Keratinocyte (primary cell): ENCODE measurements around the gene GTF3C1. TPM values are rescaled to one million over a fixed set of nuclear protein-coding genes. Genes with fewer than 3 reads are reported as not detected.

Source experiments
- DNase-seq: peaks from one replicate; pipeline ENCODE4 v3.0.0-alpha.2; 2011; ENCODE audit warnings: low read depth, missing footprints, low spot score
- FAIRE-seq: peaks from 2 replicates; lab custom pipeline; 2011; peaks lifted over from hg19 to GRCh38; lab: Jason Lieb, UNC
- H2AFZ ChIP-seq: 2 replicates; pipeline ENCODE4 v1.6.0; 2012; ENCODE audit warnings: low read length, control low read depth, inconsistent platforms; ENCODE audit not compliant: control insufficient read depth
- H3K27ac ChIP-seq: 2 replicates; pipeline ENCODE4 v1.5.1; 2011; ENCODE audit warnings: low read length; ENCODE audit not compliant: control insufficient read depth, insufficient read depth
- H3K27me3 ChIP-seq: 3 replicates; pipeline ENCODE4 v1.6.0; 2011; ENCODE audit warnings: low read length; ENCODE audit not compliant: control insufficient read depth, insufficient read depth; ENCODE audit errors: extremely low read depth
- H3K36me3 ChIP-seq, 2 experiments: 2 replicates in 1 of 2; 3 replicates in 1 of 2; pipeline ENCODE4 v1.5.1; 2011; ENCODE audit warnings: low read length in 2 of 2, mild to moderate bottlenecking in 1 of 2; ENCODE audit not compliant: control insufficient read depth in 2 of 2, insufficient read depth in 2 of 2; ENCODE audit errors: extremely low read depth in 1 of 2
- H3K4me1 ChIP-seq: 3 replicates; pipeline ENCODE4 v1.5.1; 2011; ENCODE audit warnings: low read length; ENCODE audit not compliant: control insufficient read depth, insufficient read depth; ENCODE audit errors: extremely low read depth
- H3K4me2 ChIP-seq: 3 replicates; pipeline ENCODE4 v1.6.0; 2011; ENCODE audit warnings: low read depth, low read length; ENCODE audit not compliant: control insufficient read depth, insufficient read depth; ENCODE audit errors: extremely low read depth
- H3K4me3 ChIP-seq, 3 experiments: fragments of 200-600 bp in 1 of 3; sonication (generic) in 1 of 3; 2 replicates in 2 of 3; 3 replicates in 1 of 3; pipeline ENCODE4 v1.5.1; 2011 to 2016; ENCODE audit warnings: low read length in 3 of 3, mild to moderate bottlenecking in 3 of 3, control low read depth in 2 of 3, inconsistent platforms in 1 of 3, low read depth in 1 of 3, mixed read lengths in 1 of 3, mixed run types in 1 of 3, moderate library complexity in 1 of 3; ENCODE audit not compliant: control insufficient read depth in 2 of 3, insufficient read depth in 2 of 3; ENCODE audit errors: extremely low read depth in 1 of 3
- H3K79me2 ChIP-seq: 2 replicates; pipeline ENCODE4 v1.6.0; 2012; ENCODE audit warnings: low read length; ENCODE audit not compliant: control insufficient read depth, insufficient read depth
- H3K9ac ChIP-seq: 3 replicates; pipeline ENCODE4 v1.6.0; 2011; ENCODE audit warnings: low read length; ENCODE audit not compliant: control insufficient read depth, insufficient read depth; ENCODE audit errors: extremely low read depth
- H3K9me1 ChIP-seq: 3 replicates; pipeline ENCODE4 v1.6.0; 2011; ENCODE audit warnings: low read length; ENCODE audit not compliant: control insufficient read depth, insufficient read depth; ENCODE audit errors: extremely low read depth
- H3K9me3 ChIP-seq: 2 replicates; pipeline ENCODE4 v1.5.1; 2012; ENCODE audit warnings: low read depth, low read length; ENCODE audit not compliant: control insufficient read depth
- H4K20me1 ChIP-seq: 3 replicates; pipeline ENCODE4 v1.6.0; 2011; ENCODE audit warnings: low read length; ENCODE audit not compliant: control insufficient read depth, insufficient read depth; ENCODE audit errors: extremely low read depth
- EZH2 ChIP-seq: IDR thresholded peaks from one replicate; pipeline ENCODE4 v1.6.1; 2012; ENCODE audit warnings: inconsistent platforms, mild to moderate bottlenecking, low read length, moderate library complexity
- dilution Hi-C: fragments of 300-500 bp; cut with MboI; formaldehyde crosslinking; loops from one replicate; pipeline ENCODE4 v1.7.0; 2020; ENCODE audit warnings: low sequenced_read_pairs; ENCODE audit not compliant: extremely low pct_ligation_motif_present
- polyA plus RNA-seq, 5 experiments: library from polyadenylated mRNA; depleted of rRNA in 3 of 5; stranded (reverse) in 3 of 5; stranded (forward) in 1 of 5; unstranded in 1 of 5; fragments of >200 nt; gene quantifications; 1 replicate in 1 of 5; 2 replicates in 3 of 5; 3 replicates in 1 of 5; pipeline versions ENCODE4 v1.2.1 to v1.2.3, GENCODE V29; 2011 to 2012; ENCODE audit warnings: missing spikeins in 2 of 5, low read depth in 1 of 5, low replicate concordance in 1 of 5
- TF ChIP-seq, protein P1 (sequence below), 3 experiments: IDR thresholded peaks in 1 of 3; conservative IDR thresholded peaks in 1 of 3; optimal IDR thresholded peaks in 1 of 3; 2 replicates in 2 of 3; 3 replicates in 1 of 3; pipeline versions ENCODE3 to v1.5.1; 2011; ENCODE audit warnings: low read length in 3 of 3, mild to moderate bottlenecking in 3 of 3, moderate library complexity in 2 of 3, control low read depth in 1 of 3, inconsistent platforms in 1 of 3; ENCODE audit not compliant: insufficient read depth in 2 of 3; ENCODE audit errors: extremely low read depth in 1 of 3

Gene GTF3C1
- polyA plus RNA-seq, 1 donor (not counting 4 experiments of a cell fraction or from before 2014, with no cell fraction given), result 23.5 TPM

GRCh38 chr16:27470567-27471431 lies 78.9 kb downstream of the GTF3C1 start:
- Histone ChIP-seq H3K4me3 (no peak overlapping the region), H3K9ac (no peak overlapping the region), H4K20me1 (peaks cover 4% of the 10 kb centered on the region), H3K4me2 (no peak overlapping the region), H3K9me1 (no peaks in the 10 kb centered on the region), H2AFZ (no peak overlapping the region), H3K27ac (no peak overlapping the region), H3K4me1 (peaks cover 4% of the 10 kb centered on the region), H3K36me3 (peaks cover 28 to 52% of the 10 kb centered on the region in 2 experiments), H3K79me2 (no peaks in the 10 kb centered on the region), H3K9me3 (no peaks in the 10 kb centered on the region), H3K27me3 (no peaks in the 10 kb centered on the region)
- no peak for DNase-seq
- no peak for FAIRE-seq
- dilution Hi-C loops, result no loop called here
- no peak for TF ChIP-seq EZH2
- TF ChIP-seq, protein P1, sequence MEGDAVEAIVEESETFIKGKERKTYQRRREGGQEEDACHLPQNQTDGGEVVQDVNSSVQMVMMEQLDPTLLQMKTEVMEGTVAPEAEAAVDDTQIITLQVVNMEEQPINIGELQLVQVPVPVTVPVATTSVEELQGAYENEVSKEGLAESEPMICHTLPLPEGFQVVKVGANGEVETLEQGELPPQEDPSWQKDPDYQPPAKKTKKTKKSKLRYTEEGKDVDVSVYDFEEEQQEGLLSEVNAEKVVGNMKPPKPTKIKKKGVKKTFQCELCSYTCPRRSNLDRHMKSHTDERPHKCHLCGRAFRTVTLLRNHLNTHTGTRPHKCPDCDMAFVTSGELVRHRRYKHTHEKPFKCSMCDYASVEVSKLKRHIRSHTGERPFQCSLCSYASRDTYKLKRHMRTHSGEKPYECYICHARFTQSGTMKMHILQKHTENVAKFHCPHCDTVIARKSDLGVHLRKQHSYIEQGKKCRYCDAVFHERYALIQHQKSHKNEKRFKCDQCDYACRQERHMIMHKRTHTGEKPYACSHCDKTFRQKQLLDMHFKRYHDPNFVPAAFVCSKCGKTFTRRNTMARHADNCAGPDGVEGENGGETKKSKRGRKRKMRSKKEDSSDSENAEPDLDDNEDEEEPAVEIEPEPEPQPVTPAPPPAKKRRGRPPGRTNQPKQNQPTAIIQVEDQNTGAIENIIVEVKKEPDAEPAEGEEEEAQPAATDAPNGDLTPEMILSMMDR (optimal IDR thresholded peaks at IDR 0.05 in 1 of 3, IDR thresholded peaks at IDR 0.05 in 1 of 3, conservative IDR thresholded peaks at IDR 0.05 in 1 of 3; ENCODE audit: extremely low read depth in 1 of 3, insufficient read depth in 2 of 3, low read length in 3 of 3), result no peak

DNA sequence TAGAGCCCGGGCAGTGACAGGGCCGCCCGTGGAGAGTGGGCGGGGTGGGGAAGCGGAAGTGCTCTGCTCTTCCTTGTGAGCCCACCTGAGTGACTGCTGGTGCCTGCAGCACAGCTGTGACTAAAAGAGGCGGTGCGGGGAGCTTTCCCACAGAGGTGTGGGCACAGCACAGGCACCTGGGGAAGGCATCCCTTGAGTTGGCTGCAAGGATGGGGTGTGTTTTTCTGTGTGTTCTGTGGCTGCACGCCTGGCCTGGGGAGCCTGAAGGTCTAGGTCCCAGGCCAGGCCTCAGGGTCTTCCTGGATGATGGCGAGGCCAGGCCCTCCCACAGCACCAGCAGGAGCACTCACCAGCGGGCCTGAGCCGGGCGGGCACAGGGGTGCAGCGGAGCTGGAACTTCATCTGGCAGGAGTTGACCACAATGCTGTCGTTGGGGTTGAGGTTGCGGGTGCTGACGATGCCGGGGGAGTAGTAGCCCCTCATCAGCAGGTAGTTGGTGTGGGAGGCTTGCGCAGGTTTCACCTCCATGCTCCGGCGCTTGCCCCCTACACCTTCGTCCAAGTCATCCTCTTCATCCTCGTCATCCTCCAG lies 80.7 kb downstream of the GTF3C1 start:
- DNase-seq, result no peak
- no peak overlapping the region for H2AFZ ChIP-seq
- H3K27ac ChIP-seq, result no peak overlapping the region
- H4K20me1 ChIP-seq, result peaks cover 4% of the 10 kb centered on the region
- no peaks in the 10 kb centered on the region for H3K79me2 ChIP-seq
- H3K9me3 ChIP-seq, result no peaks in the 10 kb centered on the region
- dilution Hi-C loops, result no loop called here
- H3K27me3 ChIP-seq, result no peaks in the 10 kb centered on the region
- H3K9ac ChIP-seq, result no peak overlapping the region
- H3K36me3 ChIP-seq, result peaks cover 28 to 55% of the 10 kb centered on the region in 2 experiments
- no peaks in the 10 kb centered on the region for H3K4me1 ChIP-seq
- H3K4me3 ChIP-seq, result no peak overlapping the region
- FAIRE-seq, result no peak
- H3K4me2 ChIP-seq, result no peak overlapping the region
- H3K9me1 ChIP-seq, result no peaks in the 10 kb centered on the region
- TF ChIP-seq, protein P1 (optimal IDR thresholded peaks at IDR 0.05 in 1 of 3, IDR thresholded peaks at IDR 0.05 in 1 of 3, conservative IDR thresholded peaks at IDR 0.05 in 1 of 3; ENCODE audit: extremely low read depth in 1 of 3, insufficient read depth in 2 of 3, low read length in 3 of 3), result no peak
- TF ChIP-seq EZH2, result no peak
